ENCODE data around the gene RALGPS2. TPM values are rescaled to one million over a fixed set of nuclear protein-coding genes. Genes with fewer than 3 reads are reported as not detected.
"Not testable (repeated sequence)": the region's sequence is repeated elsewhere in the genome, so short reads cannot be mapped to it uniquely, and the experiment has no call there.

RALGPS2 gene
- total RNA-seq, 2 experiments from 2014 or later, result 2.2 to 3.0 TPM

GRCh38 chr1:178727014-178727895 lies 2.2 kb downstream of the RALGPS2 start:
- Mint-ChIP-seq H3K4me3 (no peak overlapping the region), H3K9me3 (peaks cover 4% of the 10 kb centered on the region), H3K36me3 (ENCODE audit: low read depth) (no peaks in the 10 kb centered on the region), H3K4me1 (peaks cover 10% of the 10 kb centered on the region), H3K27ac (no peak overlapping the region), H3K27me3 (peaks cover 32% of the 10 kb centered on the region)
- no peak for DNase-seq
- CTCF ChIA-PET, result interaction anchor here (1.5 kb wide), 1 partner anchor 26 kb away, joined by 6 read pairs; no protein-coding TSS in a partner anchor
- POLR2A ChIA-PET, result no interaction called here

- no peak overlapping the region for H3K27ac Mint-ChIP-seq
- peaks cover 4% of the 10 kb centered on the region for H3K9me3 Mint-ChIP-seq
Measured at GRCh38 chr1:178733972-178734371, 8.9 kb downstream of the RALGPS2 start.

GRCh38 chr1:178738780-178739179 lies 13.7 kb downstream of the RALGPS2 start:
- POLR2A ChIA-PET, result no interaction called here
- CTCF ChIA-PET, result interaction anchor here (0.7 to 1.2 kb wide), 2 partner anchors 29 to 1088 kb away, joined by 5 to 6 read pairs; no protein-coding TSS in a partner anchor

More at GRCh38 chr1:178733972-178734371, 8.9 kb downstream of the RALGPS2 start:
- H3K4me1 Mint-ChIP-seq, result no peaks in the 10 kb centered on the region
- ChIA-PET POLR2A (no interaction called here), CTCF (interaction anchor here (2.0 kb wide), 1 partner anchor 12 kb away, joined by 6 read pairs; no protein-coding TSS in a partner anchor)
- DNase-seq, result no peak
- peaks cover 5% of the 10 kb centered on the region for H3K27me3 Mint-ChIP-seq
- H3K36me3 Mint-ChIP-seq (ENCODE audit: low read depth), result no peaks in the 10 kb centered on the region
- no peak overlapping the region for H3K4me3 Mint-ChIP-seq

GRCh38 chr1:178739285-178740045 lies 14.4 kb downstream of the RALGPS2 start:
- ChIA-PET CTCF (interaction anchor here (1.2 kb wide), 1 partner anchor 28 kb away, joined by 6 read pairs; no protein-coding TSS in a partner anchor), POLR2A (no interaction called here)
- no peaks in the 10 kb centered on the region for H3K36me3 Mint-ChIP-seq (ENCODE audit: low read depth)
- DNase-seq, result no peak
- H3K4me3 Mint-ChIP-seq, result no peak overlapping the region
- no peaks in the 10 kb centered on the region for H3K9me3 Mint-ChIP-seq
- H3K27ac Mint-ChIP-seq, result no peak overlapping the region
- H3K4me1 Mint-ChIP-seq, result no peaks in the 10 kb centered on the region
- peaks cover 2% of the 10 kb centered on the region for H3K27me3 Mint-ChIP-seq

More at GRCh38 chr1:178738780-178739179, 13.7 kb downstream of the RALGPS2 start:
- no peak overlapping the region for H3K27ac Mint-ChIP-seq
- DNase-seq, result no peak
- no peaks in the 10 kb centered on the region for H3K9me3 Mint-ChIP-seq
- peaks cover 2% of the 10 kb centered on the region for H3K27me3 Mint-ChIP-seq
- H3K4me1 Mint-ChIP-seq, result no peaks in the 10 kb centered on the region
- no peaks in the 10 kb centered on the region for H3K36me3 Mint-ChIP-seq (ENCODE audit: low read depth)
- no peak overlapping the region for H3K4me3 Mint-ChIP-seq

GRCh38 chr1:178740491-178740890 lies 15.4 kb downstream of the RALGPS2 start:
- Mint-ChIP-seq H3K4me1 (no peaks in the 10 kb centered on the region), H3K27ac (no peak overlapping the region), H3K9me3 (no peaks in the 10 kb centered on the region), H3K27me3 (peaks cover 2% of the 10 kb centered on the region), H3K4me3 (no peak overlapping the region), H3K36me3 (ENCODE audit: low read depth) (no peaks in the 10 kb centered on the region)
- DNase-seq, result no peak
- CTCF ChIA-PET, result no interaction called here
- POLR2A ChIA-PET, result no interaction called here

- CTCF ChIA-PET, result interaction anchor here (1.0 kb wide), 1 partner anchor 12 kb away, joined by 4 read pairs; no protein-coding TSS in a partner anchor
Measured at GRCh38 chr1:178740924-178741323, 15.9 kb downstream of the RALGPS2 start.

GRCh38 chr1:178743801-178744200 lies 18.8 kb downstream of the RALGPS2 start:
- ChIA-PET CTCF (no interaction called here), POLR2A (no interaction called here)
- H3K36me3 Mint-ChIP-seq (ENCODE audit: low read depth), result no peaks in the 10 kb centered on the region
- DNase-seq, result no peak
- no peaks in the 10 kb centered on the region for H3K4me1 Mint-ChIP-seq
- H3K27me3 Mint-ChIP-seq, result peaks cover 2% of the 10 kb centered on the region
- no peak overlapping the region for H3K27ac Mint-ChIP-seq
- no peak overlapping the region for H3K4me3 Mint-ChIP-seq
- no peaks in the 10 kb centered on the region for H3K9me3 Mint-ChIP-seq

More at GRCh38 chr1:178740924-178741323, 15.9 kb downstream of the RALGPS2 start:
- POLR2A ChIA-PET, result no interaction called here
- Mint-ChIP-seq H3K27ac (no peak overlapping the region), H3K9me3 (no peaks in the 10 kb centered on the region), H3K4me1 (no peaks in the 10 kb centered on the region), H3K27me3 (peaks cover 2% of the 10 kb centered on the region), H3K36me3 (ENCODE audit: low read depth) (no peaks in the 10 kb centered on the region), H3K4me3 (no peak overlapping the region)
- no peak for DNase-seq

- ChIA-PET POLR2A (no interaction called here), CTCF (interaction anchor here (0.9 to 2.4 kb wide), 2 partner anchors 10 to 11 kb away, joined by 4 to 6 read pairs; no protein-coding TSS in a partner anchor)
- H3K27ac Mint-ChIP-seq, result no peak overlapping the region
- no peaks in the 10 kb centered on the region for H3K9me3 Mint-ChIP-seq
- no peaks in the 10 kb centered on the region for H3K36me3 Mint-ChIP-seq (ENCODE audit: low read depth)
- H3K4me1 Mint-ChIP-seq, result no peaks in the 10 kb centered on the region
- DNase-seq, result no peak
- H3K4me3 Mint-ChIP-seq, result no peak overlapping the region
- H3K27me3 Mint-ChIP-seq, result peaks cover 2% of the 10 kb centered on the region
Measured at GRCh38 chr1:178745260-178745659, 20.2 kb downstream of the RALGPS2 start.

- H3K27me3 Mint-ChIP-seq, result peaks cover 2% of the 10 kb centered on the region
- ChIA-PET CTCF (interaction anchor here (2.4 kb wide), 1 partner anchor 12 kb away, joined by 6 read pairs; no protein-coding TSS in a partner anchor), POLR2A (no interaction called here)
- H3K27ac Mint-ChIP-seq, result no peak overlapping the region
- no peak for DNase-seq
- no peaks in the 10 kb centered on the region for H3K9me3 Mint-ChIP-seq
- H3K4me3 Mint-ChIP-seq, result no peak overlapping the region
- no peaks in the 10 kb centered on the region for H3K4me1 Mint-ChIP-seq
- H3K36me3 Mint-ChIP-seq (ENCODE audit: low read depth), result no peaks in the 10 kb centered on the region
Measured at GRCh38 chr1:178746345-178746744, 21.3 kb downstream of the RALGPS2 start.

GRCh38 chr1:178747361-178747760 lies 22.3 kb downstream of the RALGPS2 start:
- H3K36me3 Mint-ChIP-seq (ENCODE audit: low read depth); H3K9me3 Mint-ChIP-seq; H3K4me1 Mint-ChIP-seq; H3K27me3 Mint-ChIP-seq; H3K4me3 Mint-ChIP-seq; H3K27ac Mint-ChIP-seq; DNase-seq; POLR2A ChIA-PET: not testable (repeated sequence)
- CTCF ChIA-PET, result interaction anchor here (1.1 kb wide), 1 partner anchor 21 kb away, joined by 3 read pairs; no protein-coding TSS in a partner anchor

- CTCF ChIA-PET, result interaction anchor here (1.1 to 1.6 kb wide), 3 partner anchors 15 to 217 kb away, joined by 3 to 5 read pairs (median 3); no protein-coding TSS in a partner anchor
- Mint-ChIP-seq H3K4me3 (no peak overlapping the region), H3K27me3 (no peaks in the 10 kb centered on the region), H3K4me1 (no peaks in the 10 kb centered on the region), H3K36me3 (ENCODE audit: low read depth) (no peaks in the 10 kb centered on the region), H3K27ac (no peak overlapping the region), H3K9me3 (no peaks in the 10 kb centered on the region)
- no peak for DNase-seq
- POLR2A ChIA-PET, result no interaction called here
Measured at GRCh38 chr1:178749581-178750166, 24.6 kb downstream of the RALGPS2 start.

- no peaks in the 10 kb centered on the region for H3K36me3 Mint-ChIP-seq (ENCODE audit: low read depth)
Measured at GRCh38 chr1:178751046-178751445, 26.0 kb downstream of the RALGPS2 start.

More at GRCh38 chr1:178751046-178751445, 26.0 kb downstream of the RALGPS2 start:
- POLR2A ChIA-PET, result no interaction called here
- Mint-ChIP-seq H3K4me3 (no peak overlapping the region), H3K4me1 (no peaks in the 10 kb centered on the region), H3K9me3 (peaks cover 4% of the 10 kb centered on the region), H3K27ac (no peak overlapping the region), H3K27me3 (no peaks in the 10 kb centered on the region)
- no peak for DNase-seq
- CTCF ChIA-PET, result interaction anchor here (1.1 to 1.6 kb wide), 2 partner anchors 16 to 219 kb away, joined by 3 to 5 read pairs; no protein-coding TSS in a partner anchor

All from activated CD4-positive, alpha-beta memory T cell treated with anti-CD3 and anti-CD28 coated beads, Interleukin-2, amount 10 ng/mL, durations not matched to agents 7 days and 5 days (primary cell).